H1 (cell line): ENCODE results near the gene MARCHF3. TPM values are rescaled to one million over a fixed set of nuclear protein-coding genes. Genes with fewer than 3 reads are reported as not detected.

ENCODE experiments used
- CTCF ChIA-PET: fragments of 300-600 bp; sonication (Branson Sonifier 250); formaldehyde crosslinking; loops from one replicate; lab custom pipeline; 2021; ENCODE audit not compliant: partially characterized antibody; lab: Charles Lee
- POLR2A ChIA-PET: fragments of 300-600 bp; sonication (Branson Sonifier 250); formaldehyde crosslinking; loops from one replicate; lab custom pipeline; 2021; ENCODE audit warnings: inconsistent platforms; ENCODE audit not compliant: partially characterized antibody; lab: Charles Lee
- DNase-seq, 2 experiments: peaks; one replicate each; pipeline versions ENCODE4 v3.0.0 to v3.0.0-alpha.2; 2010 to 2022; ENCODE audit warnings: low spot score in 2 of 2, low read depth in 1 of 2, mixed read lengths in 1 of 2
- FAIRE-seq: peaks from 2 replicates; lab custom pipeline; 2011; peaks lifted over from hg19 to GRCh38; lab: Jason Lieb, UNC
- H2AFZ ChIP-seq: 2 replicates; pipeline ENCODE4 v1.8.1; 2012; ENCODE audit warnings: low read length, inconsistent platforms
- H2AK5ac ChIP-seq: 2 replicates; pipeline ENCODE4 v1.6.1; 2013; ENCODE audit warnings: low read depth, low read length
- H2BK120ac ChIP-seq: replicated peaks from 2 replicates; pipeline ENCODE3; 2013; ENCODE audit warnings: low read depth, low read length, inconsistent platforms
- H2BK12ac ChIP-seq: 2 replicates; pipeline ENCODE4 v1.6.1; 2013; ENCODE audit warnings: low read depth, low read length
- H2BK15ac ChIP-seq: 2 replicates; pipeline ENCODE4 v1.6.1; 2013; ENCODE audit warnings: low read length
- H2BK20ac ChIP-seq: 2 replicates; pipeline ENCODE4 v1.6.1; 2013; ENCODE audit warnings: low read length
- H2BK5ac ChIP-seq: 2 replicates; pipeline ENCODE4 v1.6.1; 2013; ENCODE audit warnings: low read depth, low read length
- H3K14ac ChIP-seq: 2 replicates; pipeline ENCODE4 v1.6.1; 2013; ENCODE audit warnings: inconsistent platforms; ENCODE audit not compliant: insufficient read length
- H3K18ac ChIP-seq: 2 replicates; pipeline ENCODE4 v1.6.1; 2013; ENCODE audit warnings: low read length; ENCODE audit errors: extremely low read depth
- H3K23ac ChIP-seq: 2 replicates; pipeline ENCODE4 v1.6.1; 2013; ENCODE audit warnings: inconsistent platforms; ENCODE audit not compliant: insufficient read length
- H3K23me2 ChIP-seq: 2 replicates; pipeline ENCODE4 v1.6.1; 2013; ENCODE audit warnings: low read depth, low read length
- H3K27ac ChIP-seq: 2 replicates; pipeline ENCODE4 v1.6.1; 2011; ENCODE audit warnings: low read depth, low read length, inconsistent platforms
- H3K27me3 ChIP-seq, 4 experiments: replicated peaks in 1 of 4; 1 replicate in 1 of 4; 2 replicates in 3 of 4; pipeline versions ENCODE4 v1.6.1 to v1.8.1; 2011 to 2013; ENCODE audit warnings: low read length in 3 of 4, mild to moderate bottlenecking in 3 of 4, inconsistent platforms in 2 of 4, mixed read lengths in 2 of 4, moderate library complexity in 1 of 4; ENCODE audit not compliant: control insufficient read depth in 3 of 4, insufficient read depth in 3 of 4; ENCODE audit errors: extremely low read depth in 1 of 4
- H3K36me3 ChIP-seq, 4 experiments: 2 replicates each; pipeline versions ENCODE4 v1.6.1 to v1.8.1; 2011 to 2013; ENCODE audit warnings: mild to moderate bottlenecking in 4 of 4, low read length in 3 of 4, moderate library complexity in 2 of 4, control low read depth in 1 of 4, inconsistent platforms in 1 of 4; ENCODE audit not compliant: insufficient read depth in 4 of 4, control insufficient read depth in 2 of 4
- H3K4ac ChIP-seq: replicated peaks from 2 replicates; pipeline ENCODE3; 2013; ENCODE audit warnings: low read length, low read depth, mixed read lengths, inconsistent platforms; ENCODE audit not compliant: insufficient read length
- H3K4me1 ChIP-seq, 4 experiments: replicated peaks in 1 of 4; 1 replicate in 1 of 4; 2 replicates in 3 of 4; pipeline versions ENCODE4 v1.6.1 to v1.8.1; 2011 to 2013; ENCODE audit warnings: low read length in 3 of 4, inconsistent platforms in 2 of 4, mixed read lengths in 1 of 4; ENCODE audit not compliant: insufficient read depth in 4 of 4, control insufficient read depth in 3 of 4
- H3K4me2 ChIP-seq, 2 experiments: 2 replicates each; pipeline versions ENCODE4 v1.6.1 to v1.8.1; 2011 to 2013; ENCODE audit warnings: low read depth in 2 of 2, low read length in 2 of 2, control low read depth in 1 of 2, inconsistent platforms in 1 of 2, mild to moderate bottlenecking in 1 of 2; ENCODE audit not compliant: insufficient read depth in 1 of 2
- H3K4me3 ChIP-seq, 4 experiments: fragments of 200-600, 300-600 bp in 1 of 4; sonication (generic), shearing (Covaris generic), sonication (Bioruptor Twin) in 1 of 4; 2 replicates each; pipeline versions ENCODE4 v1.5.1 to v1.8.1; 2011 to 2016; ENCODE audit warnings: low read length in 4 of 4, low read depth in 3 of 4, control low read depth in 2 of 4, inconsistent platforms in 2 of 4, mild to moderate bottlenecking in 2 of 4, mixed read lengths in 1 of 4, moderate library complexity in 1 of 4; ENCODE audit not compliant: insufficient read depth in 2 of 4; ENCODE audit errors: extremely low read depth in 1 of 4
- H3K56ac ChIP-seq: replicated peaks from 2 replicates; pipeline ENCODE3; 2013; ENCODE audit warnings: low read depth, mild to moderate bottlenecking, mixed read lengths, low read length, inconsistent platforms; ENCODE audit not compliant: insufficient read length
- H3K79me1 ChIP-seq: 2 replicates; pipeline ENCODE4 v1.6.1; 2013; ENCODE audit warnings: low read depth, low read length, control low read depth
- H3K79me2 ChIP-seq, 2 experiments: 2 replicates each; pipeline versions ENCODE4 v1.6.1 to v1.8.1; 2012 to 2013; ENCODE audit warnings: low read length in 2 of 2, mild to moderate bottlenecking in 2 of 2, inconsistent platforms in 1 of 2; ENCODE audit not compliant: insufficient read depth in 2 of 2, control insufficient read depth in 1 of 2
- H3K9ac ChIP-seq, 4 experiments: replicated peaks in 1 of 4; 1 replicate in 1 of 4; 2 replicates in 3 of 4; pipeline versions ENCODE4 v1.6.1 to v1.8.1; 2011 to 2013; ENCODE audit warnings: low read depth in 3 of 4, low read length in 3 of 4, control low read depth in 2 of 4, mild to moderate bottlenecking in 2 of 4, moderate library complexity in 2 of 4, inconsistent platforms in 1 of 4; ENCODE audit errors: extremely low read depth in 1 of 4
- H3K9me3 ChIP-seq, 2 experiments: 2 replicates each; pipeline versions ENCODE4 v1.6.1 to v1.8.1; 2012 to 2013; ENCODE audit warnings: mild to moderate bottlenecking in 2 of 2, moderate library complexity in 2 of 2, control low read depth in 1 of 2, inconsistent platforms in 1 of 2, low read depth in 1 of 2, low read length in 1 of 2, mixed read lengths in 1 of 2; ENCODE audit not compliant: insufficient read depth in 2 of 2
- H4K20me1 ChIP-seq, 2 experiments: replicated peaks in 1 of 2; 2 replicates each; pipeline versions ENCODE3 to v1.8.1; 2011 to 2013; ENCODE audit warnings: inconsistent platforms in 2 of 2, low read length in 2 of 2, mild to moderate bottlenecking in 1 of 2; ENCODE audit not compliant: insufficient read depth in 2 of 2, control insufficient read depth in 1 of 2
- H4K5ac ChIP-seq: 2 replicates; pipeline ENCODE4 v1.6.1; 2013; ENCODE audit warnings: low read length, low read depth, mixed read lengths, inconsistent platforms; ENCODE audit not compliant: insufficient read length
- H4K8ac ChIP-seq: 2 replicates; pipeline ENCODE4 v1.8.0; 2013; ENCODE audit warnings: mild to moderate bottlenecking, moderate library complexity, low read length, inconsistent platforms; ENCODE audit not compliant: insufficient read depth; ENCODE audit errors: extremely low read depth
- H4K91ac ChIP-seq: replicated peaks from 2 replicates; pipeline ENCODE3; 2013; ENCODE audit warnings: low read length, mixed read lengths, inconsistent platforms; ENCODE audit not compliant: insufficient read length
- BACH1 ChIP-seq: IDR thresholded peaks from 2 replicates; pipeline ENCODE4 v1.6.1; 2012; ENCODE audit warnings: low read length, improper control_type of control experiment
- HDAC6 ChIP-seq: IDR thresholded peaks from one replicate; pipeline ENCODE4 v1.7.1; 2012; ENCODE audit warnings: low read depth, mild to moderate bottlenecking, inconsistent platforms, low read length, moderate library complexity
- RFX5 ChIP-seq: IDR thresholded peaks from 2 replicates; pipeline ENCODE4 v1.6.1; 2011; ENCODE audit warnings: low read depth, low read length, improper control_type of control experiment, borderline replicate concordance
- SIN3A ChIP-seq, 2 experiments: IDR thresholded peaks in 1 of 2; conservative IDR thresholded peaks in 1 of 2; 2 replicates each; pipeline ENCODE4 v1.6.1; 2011 to 2012; ENCODE audit warnings: low read length in 2 of 2, improper control_type of control experiment in 1 of 2, low read depth in 1 of 2, mild to moderate bottlenecking in 1 of 2
- SP4 ChIP-seq: IDR thresholded peaks from 2 replicates; pipeline ENCODE4 v1.6.1; 2012; ENCODE audit warnings: low read length, inconsistent platforms
- YY1 ChIP-seq: IDR thresholded peaks from 2 replicates; pipeline ENCODE4 v1.6.1; 2011; ENCODE audit warnings: low read depth, mild to moderate bottlenecking, low read length
- WGBS, 2 experiments: shearing (Covaris generic) in 1 of 2; methylation state at CpG; one replicate each; pipeline versions ENCODE4 v1.1.6 to v1.1.7; 2013 to 2015; ENCODE audit warnings: low lambda C conversion rate in 2 of 2, mixed read lengths in 2 of 2, inconsistent platforms in 1 of 2, low coverage in 1 of 2, missing lambda C conversion rate in 1 of 2; ENCODE audit not compliant: insufficient replicate concordance in 2 of 2, insufficient coverage in 1 of 2, insufficient read length in 1 of 2; ENCODE audit errors: extremely low coverage in 1 of 2, missing lambda C conversion rate in 1 of 2; 5-methylcytosine and 5-hydroxymethylcytosine counted together
- polyA plus RNA-seq, 7 experiments: library from polyadenylated mRNA; depleted of rRNA in 3 of 7; stranded (reverse) in 5 of 7; unstranded in 2 of 7; fragments of >200 nt in 5 of 7; fragments of 200-250 nt in 2 of 7; gene quantifications; 1 replicate in 5 of 7; 2 replicates in 1 of 7; 4 replicates in 1 of 7; pipeline versions ENCODE4 v1.2.1 to v1.2.3, GENCODE V29; 2011 to 2013; ENCODE audit warnings: missing spikeins in 2 of 7, mixed read lengths in 2 of 7
- total RNA-seq: library from RNA; stranded (reverse); fragmentation: NEBNext Ultra II Directional; extraction: Animal tissue kit (Norgen Biotek cat#: 25700); gene quantifications from 2 replicates; pipeline ENCODE4 v1.2.1, GENCODE V29; 2021
- TF ChIP-seq, protein P1 (sequence below): IDR thresholded peaks from 2 replicates; pipeline ENCODE4 v1.6.1; 2012; ENCODE audit warnings: low read length, inconsistent platforms

The MARCHF3 gene
- total and polyA plus RNA-seq, 2 of the 8 experiments (the other 6 are each of a cell fraction or from before 2014, with no cell fraction given): 12.0 to 16.9 TPM

DNA sequence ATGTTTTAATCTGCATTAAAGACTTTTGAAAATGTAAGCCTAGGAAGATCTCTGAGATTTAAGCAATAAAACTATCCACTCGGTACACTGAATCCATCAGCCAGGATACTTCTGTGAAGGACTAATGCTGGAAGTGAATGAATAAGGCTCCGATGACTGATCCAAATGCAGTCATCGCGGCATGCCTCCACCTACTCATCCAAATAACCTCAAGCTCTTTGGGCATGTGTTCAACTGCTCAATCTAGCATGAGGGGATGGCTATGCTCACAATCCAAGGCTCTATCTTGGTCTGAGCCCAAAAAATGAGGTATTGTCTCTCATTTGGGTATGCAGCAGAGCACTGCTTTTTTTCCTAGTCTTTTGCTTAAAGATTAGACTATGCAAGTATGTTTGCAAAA lies 19.2 kb downstream of the MARCHF3 start:
- H2BK20ac ChIP-seq: no peak overlapping the region
- no peak overlapping the region for H3K4ac ChIP-seq
- H3K36me3 ChIP-seq: no peaks in the 10 kb centered on the region
- H4K91ac ChIP-seq: peak overlapping the region; percentile 23
- no peaks in the 10 kb centered on the region for H3K9me3 ChIP-seq
- H2AK5ac ChIP-seq: no peak overlapping the region
- DNase-seq (no peak), FAIRE-seq (no peak)
- no peaks in the 10 kb centered on the region; the same call in 1 of the 2 replicates for H3K79me1 ChIP-seq
- H2BK12ac ChIP-seq: no peak overlapping the region
- ChIA-PET CTCF (no interaction called here), POLR2A (no interaction called here)
- no peak overlapping the region for H3K27ac ChIP-seq
- H3K79me2 ChIP-seq: peaks cover 0 to 8% of the 10 kb centered on the region in 2 experiments; a peak in 1 of 4 replicates
- no peaks in the 10 kb centered on the region for H3K27me3 ChIP-seq
- no peak overlapping the region for H2BK120ac ChIP-seq
- no peak overlapping the region for H4K5ac ChIP-seq
- no peak overlapping the region for H3K9ac ChIP-seq
- no peak overlapping the region for H2BK5ac ChIP-seq
- no peak overlapping the region for H3K14ac ChIP-seq
- H3K23ac ChIP-seq: no peak overlapping the region
- H3K4me3 ChIP-seq: no peak overlapping the region
- H3K18ac ChIP-seq: no peak overlapping the region
- H4K20me1 ChIP-seq: peaks cover 0 to 1% of the 10 kb centered on the region in 2 experiments
- no peak overlapping the region for H2AFZ ChIP-seq
- H3K56ac ChIP-seq: no peak overlapping the region
- H4K8ac ChIP-seq: no peak overlapping the region
- TF ChIP-seq HDAC6: no peak
- TF ChIP-seq, protein P1, sequence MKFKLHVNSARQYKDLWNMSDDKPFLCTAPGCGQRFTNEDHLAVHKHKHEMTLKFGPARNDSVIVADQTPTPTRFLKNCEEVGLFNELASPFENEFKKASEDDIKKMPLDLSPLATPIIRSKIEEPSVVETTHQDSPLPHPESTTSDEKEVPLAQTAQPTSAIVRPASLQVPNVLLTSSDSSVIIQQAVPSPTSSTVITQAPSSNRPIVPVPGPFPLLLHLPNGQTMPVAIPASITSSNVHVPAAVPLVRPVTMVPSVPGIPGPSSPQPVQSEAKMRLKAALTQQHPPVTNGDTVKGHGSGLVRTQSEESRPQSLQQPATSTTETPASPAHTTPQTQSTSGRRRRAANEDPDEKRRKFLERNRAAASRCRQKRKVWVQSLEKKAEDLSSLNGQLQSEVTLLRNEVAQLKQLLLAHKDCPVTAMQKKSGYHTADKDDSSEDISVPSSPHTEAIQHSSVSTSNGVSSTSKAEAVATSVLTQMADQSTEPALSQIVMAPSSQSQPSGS: no peak
- no peak for TF ChIP-seq SIN3A (conservative IDR thresholded peaks at IDR 0.05 in 1 of 2, IDR thresholded peaks at IDR 0.05 in 1 of 2; ENCODE audit: low read depth in 1 of 2, low read length in 2 of 2)
- no peak for TF ChIP-seq BACH1
- no peak for TF ChIP-seq RFX5
- no peak for TF ChIP-seq YY1
- TF ChIP-seq SP4: no peak
- 90% methylated on average over 4 of the region's 4 CpGs; no CpG with 5 or more reads in 1 of the 2 experiments for WGBS, 2 experiments
- H3K23me2 ChIP-seq: no peaks in the 10 kb centered on the region
- H3K4me2 ChIP-seq: no peak overlapping the region
- no peak overlapping the region for H2BK15ac ChIP-seq
- no peaks in the 10 kb centered on the region; a peak in 1 of 7 replicates for H3K4me1 ChIP-seq
